Endodermal cell (in vitro differentiated cells): ENCODE data around the gene MUC7. TPM values are rescaled to one million over a fixed set of nuclear protein-coding genes. Genes with fewer than 3 reads are reported as not detected.

Experiments
- DNase-seq: peaks from one replicate; pipeline ENCODE4 v3.0.0-alpha.2; 2017
- H3K27ac ChIP-seq: 2 replicates; pipeline ENCODE4 v1.5.1; 2013; ENCODE audit warnings: mild to moderate bottlenecking, low read depth, low read length, moderate library complexity
- H3K27me3 ChIP-seq: 2 replicates; pipeline ENCODE4 v1.6.1; 2013; ENCODE audit warnings: mild to moderate bottlenecking, low read length, moderate library complexity; ENCODE audit not compliant: insufficient read depth, control insufficient read depth, poor library complexity, severe bottlenecking
- H3K36me3 ChIP-seq: 2 replicates; pipeline ENCODE4 v1.7.0; 2013; ENCODE audit warnings: mild to moderate bottlenecking, low read length, moderate library complexity; ENCODE audit not compliant: control insufficient read depth, insufficient read depth
- H3K4me1 ChIP-seq: one replicate; pipeline ENCODE4 v1.7.0; 2013; ENCODE audit warnings: low read length; ENCODE audit not compliant: control insufficient read depth, insufficient read depth
- H3K4me3 ChIP-seq: 2 replicates; pipeline ENCODE4 v1.5.1; 2013; ENCODE audit warnings: mild to moderate bottlenecking, low read length, moderate library complexity
- H3K9ac ChIP-seq: 2 replicates; pipeline ENCODE4 v1.6.1; 2013; ENCODE audit warnings: mild to moderate bottlenecking, low read length, moderate library complexity; ENCODE audit not compliant: poor library complexity, severe bottlenecking; ENCODE audit errors: extremely low read depth
- H3K9me3 ChIP-seq: 2 replicates; pipeline ENCODE4 v1.6.1; 2013; ENCODE audit warnings: mild to moderate bottlenecking, low read length, moderate library complexity; ENCODE audit not compliant: control insufficient read depth
- H3K27ac Mint-ChIP-seq: 2 replicates; pipeline ENCODE4 v1.8.0; 2020; ENCODE audit warnings: mixed read lengths
- H3K27me3 Mint-ChIP-seq: 2 replicates; pipeline ENCODE4 v1.8.0; 2021; ENCODE audit warnings: mild to moderate bottlenecking, mixed read lengths; ENCODE audit not compliant: insufficient read depth
- H3K36me3 Mint-ChIP-seq: 2 replicates; pipeline ENCODE4 v1.8.0; 2020; ENCODE audit warnings: low read depth, mixed read lengths
- H3K4me1 Mint-ChIP-seq: 2 replicates; pipeline ENCODE4 v1.8.0; 2020; ENCODE audit warnings: mixed read lengths
- H3K4me3 Mint-ChIP-seq: 2 replicates; pipeline ENCODE4 v1.8.0; 2020; ENCODE audit warnings: mild to moderate bottlenecking, moderate library complexity, mixed read lengths
- H3K9me3 Mint-ChIP-seq: 2 replicates; pipeline ENCODE4 v1.8.0; 2020; ENCODE audit warnings: mild to moderate bottlenecking, mixed read lengths
- WGBS, 2 experiments: methylation state at CpG; one replicate each; pipeline versions ENCODE4 v1.1.5 to v1.1.7; 2013; ENCODE audit warnings: missing lambda C conversion rate in 2 of 2, mixed read lengths in 1 of 2; ENCODE audit not compliant: insufficient coverage in 1 of 2, insufficient read length in 1 of 2; 5-methylcytosine and 5-hydroxymethylcytosine counted together
- total RNA-seq, 2 donors: library from RNA; stranded (reverse); fragmentation: NEBNext Ultra II Directional in 1 of 2; extraction: Animal tissue kit (Norgen Biotek cat#: 25700) in 1 of 2; gene quantifications; 2 replicates in 1 of 2; 3 replicates in 1 of 2; pipeline ENCODE4 v1.2.1, GENCODE V29; 2021
- TF ChIP-seq, protein P1 (sequence below): fragments of 200-600 bp; sonication (generic); conservative IDR thresholded peaks from 2 replicates; pipeline ENCODE4 v1.5.0; 2021; ENCODE audit warnings: antibody characterized with exemption, mild to moderate bottlenecking

MUC7 gene
- total RNA-seq, 2 donors from 2014 or later = not detected

DNA sequence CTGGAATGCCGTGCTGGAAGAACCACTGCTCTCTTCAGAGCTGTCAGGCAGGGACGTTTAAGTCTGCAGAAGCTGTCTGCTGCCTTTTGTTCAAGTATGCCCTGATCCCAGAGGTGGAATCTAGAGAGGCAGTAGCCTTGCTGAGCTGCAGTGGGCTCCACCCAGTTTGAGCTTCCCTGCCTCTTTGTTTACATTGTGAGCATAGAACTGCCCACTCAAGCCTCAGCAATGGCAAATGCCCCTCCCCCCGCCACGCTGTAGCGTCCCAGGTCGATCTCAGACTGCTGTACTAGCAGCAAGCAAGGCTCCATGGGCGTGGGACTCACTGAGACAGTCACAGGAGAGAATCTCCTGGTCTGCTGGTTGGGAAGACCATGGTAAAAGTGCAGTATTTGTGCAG lies 34.8 kb upstream of the MUC7 start:
- Mint-ChIP-seq H3K9me3 (peaks cover 4% of the 10 kb centered on the region), H3K4me3 (no peak overlapping the region), H3K27me3 (no peaks in the 10 kb centered on the region), H3K4me1 (peaks cover 15% of the 10 kb centered on the region), H3K36me3 (no peaks in the 10 kb centered on the region), H3K27ac (no peak overlapping the region)
- H3K36me3 ChIP-seq = no peaks in the 10 kb centered on the region
- no peak overlapping the region for H3K9ac ChIP-seq
- peak; percentile 75 for DNase-seq
- no peaks in the 10 kb centered on the region for H3K9me3 ChIP-seq
- WGBS, 2 experiments = 63% methylated on average over 7 of the region's 7 CpGs
- no peaks in the 10 kb centered on the region for H3K27me3 ChIP-seq
- TF ChIP-seq, protein P1, sequence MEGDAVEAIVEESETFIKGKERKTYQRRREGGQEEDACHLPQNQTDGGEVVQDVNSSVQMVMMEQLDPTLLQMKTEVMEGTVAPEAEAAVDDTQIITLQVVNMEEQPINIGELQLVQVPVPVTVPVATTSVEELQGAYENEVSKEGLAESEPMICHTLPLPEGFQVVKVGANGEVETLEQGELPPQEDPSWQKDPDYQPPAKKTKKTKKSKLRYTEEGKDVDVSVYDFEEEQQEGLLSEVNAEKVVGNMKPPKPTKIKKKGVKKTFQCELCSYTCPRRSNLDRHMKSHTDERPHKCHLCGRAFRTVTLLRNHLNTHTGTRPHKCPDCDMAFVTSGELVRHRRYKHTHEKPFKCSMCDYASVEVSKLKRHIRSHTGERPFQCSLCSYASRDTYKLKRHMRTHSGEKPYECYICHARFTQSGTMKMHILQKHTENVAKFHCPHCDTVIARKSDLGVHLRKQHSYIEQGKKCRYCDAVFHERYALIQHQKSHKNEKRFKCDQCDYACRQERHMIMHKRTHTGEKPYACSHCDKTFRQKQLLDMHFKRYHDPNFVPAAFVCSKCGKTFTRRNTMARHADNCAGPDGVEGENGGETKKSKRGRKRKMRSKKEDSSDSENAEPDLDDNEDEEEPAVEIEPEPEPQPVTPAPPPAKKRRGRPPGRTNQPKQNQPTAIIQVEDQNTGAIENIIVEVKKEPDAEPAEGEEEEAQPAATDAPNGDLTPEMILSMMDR = no peak
- H3K4me1 ChIP-seq = no peaks in the 10 kb centered on the region
- H3K27ac ChIP-seq = no peak overlapping the region
- H3K4me3 ChIP-seq = no peak overlapping the region

GRCh38 chr4:70442474-70442873 lies 29.5 kb upstream of the MUC7 start:
- no peaks in the 10 kb centered on the region for H3K27me3 Mint-ChIP-seq
- TF ChIP-seq, protein P1 = peak; percentile 54
- Histone ChIP-seq H3K9ac (no peak overlapping the region), H3K27ac (no peak overlapping the region), H3K4me1 (no peaks in the 10 kb centered on the region), H3K27me3 (no peaks in the 10 kb centered on the region), H3K9me3 (no peaks in the 10 kb centered on the region), H3K4me3 (no peak overlapping the region), H3K36me3 (no peaks in the 10 kb centered on the region)
- DNase-seq = no peak
- H3K36me3 Mint-ChIP-seq = no peaks in the 10 kb centered on the region
- H3K27ac Mint-ChIP-seq = no peak overlapping the region
- no peak overlapping the region for H3K4me3 Mint-ChIP-seq
- no peaks in the 10 kb centered on the region for H3K9me3 Mint-ChIP-seq
- peaks cover 6% of the 10 kb centered on the region for H3K4me1 Mint-ChIP-seq

- no peaks in the 10 kb centered on the region for H3K9me3 ChIP-seq
- H3K27me3 Mint-ChIP-seq = no peaks in the 10 kb centered on the region
- no peak overlapping the region for H3K4me3 Mint-ChIP-seq
- H3K9me3 Mint-ChIP-seq = no peaks in the 10 kb centered on the region
- no peak overlapping the region for H3K27ac ChIP-seq
- H3K36me3 ChIP-seq = no peaks in the 10 kb centered on the region
- 86% methylated on average over 5 of the region's 5 CpGs; no CpG with 5 or more reads in 1 of the 2 experiments for WGBS, 2 experiments
- no peaks in the 10 kb centered on the region for H3K36me3 Mint-ChIP-seq
- DNase-seq = no peak
- no peak overlapping the region for H3K4me3 ChIP-seq
- no peaks in the 10 kb centered on the region for H3K4me1 ChIP-seq
- TF ChIP-seq, protein P1 = no peak
- no peak overlapping the region for H3K27ac Mint-ChIP-seq
- H3K4me1 Mint-ChIP-seq = peaks cover 6% of the 10 kb centered on the region
- H3K9ac ChIP-seq = no peak overlapping the region
- no peaks in the 10 kb centered on the region for H3K27me3 ChIP-seq
Measured at GRCh38 chr4:70443329-70443728, 28.7 kb upstream of the MUC7 start.
